ENCODE data around the gene CACNA2D3.

GRCh38 chr3:54356261-54357045 is 234.1 kb downstream of the CACNA2D3 start:
- TF ChIP-seq CTCF (IDR thresholded peaks at IDR 0.05; ENCODE audit: insufficient read depth, low read length, poor library complexity, severe bottlenecking) (no peak), EZH2phosphoT487 (conservative IDR thresholded peaks at IDR 0.05; ENCODE audit: low read length) (no peak)

Measured in SU-DHL-6 (cell line).